HepG2 (cell line): Measurements from ENCODE around the gene MYEOV.

ENCODE experiments used
- HDAC6 ChIP-seq: fragments of 200-600 bp; sonication (generic); IDR thresholded peaks from 2 replicates; pipeline ENCODE4 v1.7.0; 2017; ENCODE audit warnings: mild to moderate bottlenecking, antibody characterized with exemption, low read length, low read depth
- POLR2A ChIP-seq, 2 experiments: IDR thresholded peaks; 2 replicates each; pipeline ENCODE4 v1.6.1; 2011; ENCODE audit warnings: low read depth in 2 of 2, low read length in 2 of 2, mild to moderate bottlenecking in 1 of 2, moderate library complexity in 1 of 2; ENCODE audit not compliant: insufficient read depth in 1 of 2
- RBAK ChIP-seq: sonication (generic); formaldehyde crosslinking; IDR thresholded peaks from 2 replicates; pipeline ENCODE4 v1.5.1; 2020; ENCODE audit warnings: mild to moderate bottlenecking, missing genetic modification reagents
- ZNF691 ChIP-seq: sonication (generic); formaldehyde crosslinking; IDR thresholded peaks from 2 replicates; pipeline ENCODE4 v1.4.0; 2020; ENCODE audit warnings: missing genetic modification reagents, low read depth, mild to moderate bottlenecking, borderline replicate concordance
- ZNF781 ChIP-seq: sonication (generic); formaldehyde crosslinking; IDR thresholded peaks from 2 replicates; pipeline ENCODE4 v1.5.1; 2020; ENCODE audit warnings: borderline replicate concordance, mild to moderate bottlenecking, missing genetic modification reagents; ENCODE audit errors: not compliant biosample characterization
- TF ChIP-seq, protein P1 (sequence below): sonication (generic); formaldehyde crosslinking; IDR thresholded peaks from 2 replicates; pipeline ENCODE4 v1.4.0; 2020; ENCODE audit warnings: missing genetic modification reagents, borderline replicate concordance
- TF ChIP-seq, protein P2 (sequence below): sonication (generic); formaldehyde crosslinking; IDR thresholded peaks from 2 replicates; pipeline ENCODE4 v1.8.1; 2023; ENCODE audit warnings: missing genetic modification reagents, inconsistent platforms, borderline replicate concordance
- TF ChIP-seq, protein P3 (sequence below): IDR thresholded peaks from 2 replicates; pipeline ENCODE4 v1.6.1; 2016; ENCODE audit warnings: missing genetic modification reagents, missing compliant biosample characterization
- TF ChIP-seq, protein P4 (sequence below): IDR thresholded peaks from 2 replicates; pipeline ENCODE4 v1.6.1; 2016; ENCODE audit warnings: control low read depth

- TF ChIP-seq, protein P1, sequence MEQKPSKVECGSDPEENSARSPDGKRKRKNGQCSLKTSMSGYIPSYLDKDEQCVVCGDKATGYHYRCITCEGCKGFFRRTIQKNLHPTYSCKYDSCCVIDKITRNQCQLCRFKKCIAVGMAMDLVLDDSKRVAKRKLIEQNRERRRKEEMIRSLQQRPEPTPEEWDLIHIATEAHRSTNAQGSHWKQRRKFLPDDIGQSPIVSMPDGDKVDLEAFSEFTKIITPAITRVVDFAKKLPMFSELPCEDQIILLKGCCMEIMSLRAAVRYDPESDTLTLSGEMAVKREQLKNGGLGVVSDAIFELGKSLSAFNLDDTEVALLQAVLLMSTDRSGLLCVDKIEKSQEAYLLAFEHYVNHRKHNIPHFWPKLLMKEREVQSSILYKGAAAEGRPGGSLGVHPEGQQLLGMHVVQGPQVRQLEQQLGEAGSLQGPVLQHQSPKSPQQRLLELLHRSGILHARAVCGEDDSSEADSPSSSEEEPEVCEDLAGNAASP (CRISPR knock-in tag): no peak
- TF ChIP-seq RBAK (CRISPR knock-in tag) (no peak), HDAC6 (no peak), ZNF691 (CRISPR knock-in tag) (no peak), ZNF781 (CRISPR knock-in tag) (no peak), POLR2A (IDR thresholded peaks at IDR 0.05; ENCODE audit: insufficient read depth in 1 of 2, low read depth in 2 of 2, low read length in 2 of 2) (no peak)
- TF ChIP-seq, protein P2, sequence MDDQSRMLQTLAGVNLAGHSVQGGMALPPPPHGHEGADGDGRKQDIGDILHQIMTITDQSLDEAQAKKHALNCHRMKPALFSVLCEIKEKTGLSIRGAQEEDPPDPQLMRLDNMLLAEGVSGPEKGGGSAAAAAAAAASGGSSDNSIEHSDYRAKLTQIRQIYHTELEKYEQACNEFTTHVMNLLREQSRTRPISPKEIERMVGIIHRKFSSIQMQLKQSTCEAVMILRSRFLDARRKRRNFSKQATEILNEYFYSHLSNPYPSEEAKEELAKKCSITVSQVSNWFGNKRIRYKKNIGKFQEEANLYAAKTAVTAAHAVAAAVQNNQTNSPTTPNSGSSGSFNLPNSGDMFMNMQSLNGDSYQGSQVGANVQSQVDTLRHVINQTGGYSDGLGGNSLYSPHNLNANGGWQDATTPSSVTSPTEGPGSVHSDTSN (CRISPR knock-in tag): no peak
- TF ChIP-seq, protein P3, sequence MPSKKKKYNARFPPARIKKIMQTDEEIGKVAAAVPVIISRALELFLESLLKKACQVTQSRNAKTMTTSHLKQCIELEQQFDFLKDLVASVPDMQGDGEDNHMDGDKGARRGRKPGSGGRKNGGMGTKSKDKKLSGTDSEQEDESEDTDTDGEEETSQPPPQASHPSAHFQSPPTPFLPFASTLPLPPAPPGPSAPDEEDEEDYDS (CRISPR knock-in tag): no peak
- TF ChIP-seq, protein P4, sequence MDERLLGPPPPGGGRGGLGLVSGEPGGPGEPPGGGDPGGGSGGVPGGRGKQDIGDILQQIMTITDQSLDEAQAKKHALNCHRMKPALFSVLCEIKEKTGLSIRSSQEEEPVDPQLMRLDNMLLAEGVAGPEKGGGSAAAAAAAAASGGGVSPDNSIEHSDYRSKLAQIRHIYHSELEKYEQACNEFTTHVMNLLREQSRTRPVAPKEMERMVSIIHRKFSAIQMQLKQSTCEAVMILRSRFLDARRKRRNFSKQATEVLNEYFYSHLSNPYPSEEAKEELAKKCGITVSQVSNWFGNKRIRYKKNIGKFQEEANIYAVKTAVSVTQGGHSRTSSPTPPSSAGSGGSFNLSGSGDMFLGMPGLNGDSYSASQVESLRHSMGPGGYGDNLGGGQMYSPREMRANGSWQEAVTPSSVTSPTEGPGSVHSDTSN (CRISPR knock-in tag): no peak
These were observed 16.7 kb upstream of the MYEOV start for GRCh38 chr11:69277074-69277809.
